ENCODE data around the gene SLC25A33.

DNA sequence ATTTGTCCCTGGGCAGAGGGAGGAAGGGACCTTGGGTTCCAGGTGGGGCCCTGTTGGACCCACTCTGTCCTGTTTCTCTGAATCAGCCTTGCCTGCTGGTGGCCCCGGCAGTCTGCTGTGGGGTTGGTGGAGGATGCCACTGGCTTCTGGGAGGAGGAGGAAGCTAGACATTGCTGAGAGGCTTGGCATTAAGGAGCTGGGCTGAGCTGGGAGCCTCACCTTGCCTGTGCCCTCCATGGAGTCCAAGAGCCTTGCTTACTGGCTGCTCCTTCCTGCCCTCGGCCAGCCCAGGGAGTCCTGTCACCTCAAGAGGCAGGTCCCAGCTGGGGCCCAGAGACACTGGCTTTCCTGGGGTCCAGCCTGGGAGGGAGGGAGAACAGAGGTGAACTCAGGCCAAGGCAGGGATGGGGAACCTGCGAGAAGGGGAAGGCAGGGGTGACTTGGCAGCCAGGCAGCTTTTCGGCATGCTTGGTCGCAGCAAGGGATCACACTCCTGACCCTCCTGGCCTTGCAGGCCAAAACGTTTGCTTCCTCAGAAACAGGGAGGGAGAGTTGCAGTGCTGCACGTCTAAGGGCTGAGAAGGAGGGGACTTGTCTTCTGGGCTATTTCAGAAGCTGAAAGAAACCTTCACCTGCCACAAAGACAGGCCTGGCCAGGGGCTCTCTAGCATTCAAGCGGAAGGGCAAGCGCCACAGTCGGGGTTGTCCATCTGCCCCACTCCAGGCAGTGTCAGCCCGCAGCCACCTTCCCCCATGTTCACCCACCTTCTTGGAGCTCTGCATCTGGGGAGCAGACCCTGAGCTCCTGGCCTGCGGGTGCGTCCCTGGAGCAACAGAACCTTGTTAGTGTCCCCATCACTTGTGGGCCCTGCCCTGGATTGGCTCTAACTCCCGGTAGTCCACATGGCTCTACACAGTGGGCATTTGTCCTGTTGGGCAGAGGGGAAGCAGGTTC, 58.4 kb downstream of the SLC25A33 start:
- no peak for TF ChIP-seq TAF1 (IDR thresholded peaks at IDR 0.05; ENCODE audit: low read depth, low read length)
- no peak for TF ChIP-seq POLR2A (IDR thresholded peaks at IDR 0.05; ENCODE audit: control extremely low read depth in 1 of 2, low read depth in 2 of 2, low read length in 2 of 2)
- no peak for TF ChIP-seq POLR2AphosphoS5 (IDR thresholded peaks at IDR 0.05; ENCODE audit: low read depth, low read length)
- TF ChIP-seq, protein P1, sequence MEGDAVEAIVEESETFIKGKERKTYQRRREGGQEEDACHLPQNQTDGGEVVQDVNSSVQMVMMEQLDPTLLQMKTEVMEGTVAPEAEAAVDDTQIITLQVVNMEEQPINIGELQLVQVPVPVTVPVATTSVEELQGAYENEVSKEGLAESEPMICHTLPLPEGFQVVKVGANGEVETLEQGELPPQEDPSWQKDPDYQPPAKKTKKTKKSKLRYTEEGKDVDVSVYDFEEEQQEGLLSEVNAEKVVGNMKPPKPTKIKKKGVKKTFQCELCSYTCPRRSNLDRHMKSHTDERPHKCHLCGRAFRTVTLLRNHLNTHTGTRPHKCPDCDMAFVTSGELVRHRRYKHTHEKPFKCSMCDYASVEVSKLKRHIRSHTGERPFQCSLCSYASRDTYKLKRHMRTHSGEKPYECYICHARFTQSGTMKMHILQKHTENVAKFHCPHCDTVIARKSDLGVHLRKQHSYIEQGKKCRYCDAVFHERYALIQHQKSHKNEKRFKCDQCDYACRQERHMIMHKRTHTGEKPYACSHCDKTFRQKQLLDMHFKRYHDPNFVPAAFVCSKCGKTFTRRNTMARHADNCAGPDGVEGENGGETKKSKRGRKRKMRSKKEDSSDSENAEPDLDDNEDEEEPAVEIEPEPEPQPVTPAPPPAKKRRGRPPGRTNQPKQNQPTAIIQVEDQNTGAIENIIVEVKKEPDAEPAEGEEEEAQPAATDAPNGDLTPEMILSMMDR (IDR thresholded peaks at IDR 0.05; ENCODE audit: control extremely low read depth in 1 of 3, insufficient read depth in 1 of 3, low read depth in 1 of 3, low read length in 3 of 3) = no peak
- TF ChIP-seq GABPA (IDR thresholded peaks at IDR 0.05; ENCODE audit: borderline replicate concordance, insufficient read depth, low read length) = no peak
- TF ChIP-seq, protein P2, sequence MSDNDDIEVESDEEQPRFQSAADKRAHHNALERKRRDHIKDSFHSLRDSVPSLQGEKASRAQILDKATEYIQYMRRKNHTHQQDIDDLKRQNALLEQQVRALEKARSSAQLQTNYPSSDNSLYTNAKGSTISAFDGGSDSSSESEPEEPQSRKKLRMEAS (IDR thresholded peaks at IDR 0.05) = no peak
- TF ChIP-seq YY1 (IDR thresholded peaks at IDR 0.05; ENCODE audit: low read depth, low read length) = no peak
- no peak for TF ChIP-seq EP300 (IDR thresholded peaks at IDR 0.05; ENCODE audit: borderline replicate concordance in 1 of 2, low read depth in 2 of 2, low read length in 2 of 2)
- TF ChIP-seq JUN (IDR thresholded peaks at IDR 0.05; ENCODE audit: low read depth, low read length) = no peak

Data from H1 (cell line).